Testis (tissue), 2 donors: ENCODE data around the gene GPR34.

Experiments
- CTCF ChIP-seq, 3 experiments: fragments of 450-650 bp in 2 of 3; fragments of 200-600 bp in 1 of 3; sonication (generic) in 1 of 3; IDR thresholded peaks; one replicate each; pipeline ENCODE4 v1.5.1; 2016 to 2019; ENCODE audit warnings: antibody characterized with exemption in 3 of 3, mild to moderate bottlenecking in 2 of 3, moderate library complexity in 1 of 3
- POLR2A ChIP-seq: fragments of 450-650 bp; IDR thresholded peaks from one replicate; pipeline ENCODE4 v1.6.1; 2017; ENCODE audit warnings: antibody characterized with exemption, mild to moderate bottlenecking, moderate library complexity

GRCh38 chrX:41684940-41685339, 3.8 kb upstream of the GPR34 start:
- no peak for TF ChIP-seq CTCF (IDR thresholded peaks at IDR 0.05)
- no peak for TF ChIP-seq POLR2A
